Inflammatory macrophage treated with lipopolysaccharide for 1 hour (primary cell): Measurements from ENCODE around the gene FPGS.
A peak's percentile ranks its signal among the peaks of the same experiment; 100 is the strongest.
"Not testable (repeated sequence)": the region's sequence is repeated elsewhere in the genome, so short reads cannot be mapped to it uniquely, and the experiment has no call there.

Experiments
- DNase-seq, 2 donors: peaks; one replicate each; pipeline ENCODE4 v3.0.0-alpha.2; 2020 to 2022

The FPGS gene

GRCh38 chr9:127802576-127803443 lies at the start of gene FPGS:
TSS of gene FPGS (plus strand) at chr9:127802882. CDS start at chr9:127802925, 43 bp downstream.
- DNase-seq, result peak; percentile 76 to 85

- no peak for DNase-seq
These were observed 49.5 kb upstream of the FPGS start for GRCh38 chr9:127753148-127753547.

DNA sequence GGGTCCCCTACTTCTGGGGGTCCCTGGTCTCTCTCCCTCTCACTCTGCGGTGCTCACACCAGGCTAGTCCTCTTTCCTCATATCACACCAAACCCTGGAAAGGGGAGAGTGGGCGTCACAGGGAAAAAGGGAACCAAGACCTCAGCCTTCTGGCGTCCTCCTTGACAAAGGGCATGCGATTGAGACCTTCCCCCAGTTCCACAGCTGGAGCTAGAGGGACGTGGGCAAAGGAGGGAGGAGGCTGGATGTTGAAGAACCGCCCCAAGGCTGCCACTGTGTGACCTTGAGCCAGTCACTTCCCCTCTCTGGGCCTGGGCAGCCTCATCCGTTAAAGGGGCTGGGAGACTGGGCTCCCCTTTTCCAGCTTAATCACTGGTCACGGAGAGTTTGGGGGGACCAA lies 49.1 kb upstream of the FPGS start:
- DNase-seq, result peak in 1 of 2 donors; percentile 57

DNA sequence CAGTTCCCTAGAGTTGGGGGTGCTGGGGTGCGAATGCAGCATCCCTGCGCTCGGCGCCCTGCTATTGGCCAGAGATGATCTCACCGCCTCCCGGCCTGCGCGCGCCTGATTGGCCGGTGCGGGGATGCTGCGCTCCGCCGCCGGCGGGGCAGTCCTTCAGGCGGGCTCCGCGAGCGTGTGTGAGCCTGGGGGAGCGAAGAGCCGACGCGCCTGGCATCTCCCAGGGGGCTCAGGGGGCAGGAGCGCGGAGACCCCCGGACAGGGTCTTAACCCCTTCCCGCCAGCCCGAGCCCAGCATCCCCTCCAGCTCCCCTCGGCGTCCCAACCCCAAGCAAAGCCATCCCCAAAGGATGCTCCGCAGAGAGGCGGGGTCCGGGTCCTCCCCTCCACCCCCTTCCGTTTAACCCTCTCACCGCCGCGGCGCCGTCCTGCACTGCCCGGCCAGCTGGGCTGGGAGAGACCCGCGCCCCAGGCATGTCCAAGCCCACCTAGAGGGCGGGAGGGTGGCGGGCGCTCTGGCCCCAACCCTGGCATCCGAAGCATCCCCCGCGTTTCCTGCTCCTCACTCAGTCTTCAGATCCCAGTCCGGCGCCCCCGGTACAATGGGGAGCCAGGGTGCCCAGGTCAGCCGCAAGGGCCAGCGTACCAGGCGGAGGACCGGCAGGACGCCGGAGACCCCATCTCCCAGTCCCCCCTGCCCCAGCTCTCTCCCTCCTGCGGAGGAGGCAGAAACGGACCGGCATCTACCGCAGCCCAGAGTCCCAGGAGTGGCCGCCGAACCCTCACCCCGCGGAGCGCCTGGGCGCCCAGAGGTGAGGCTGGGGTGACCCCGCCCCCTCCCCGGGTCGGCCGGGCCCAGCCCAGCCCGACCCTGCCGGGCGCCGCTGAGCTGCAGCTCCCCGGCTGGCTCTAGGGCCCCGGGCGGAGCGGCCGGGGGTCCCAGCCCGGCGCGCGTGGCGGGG lies 48.3 kb upstream of the FPGS start:
- no peak for DNase-seq

DNA sequence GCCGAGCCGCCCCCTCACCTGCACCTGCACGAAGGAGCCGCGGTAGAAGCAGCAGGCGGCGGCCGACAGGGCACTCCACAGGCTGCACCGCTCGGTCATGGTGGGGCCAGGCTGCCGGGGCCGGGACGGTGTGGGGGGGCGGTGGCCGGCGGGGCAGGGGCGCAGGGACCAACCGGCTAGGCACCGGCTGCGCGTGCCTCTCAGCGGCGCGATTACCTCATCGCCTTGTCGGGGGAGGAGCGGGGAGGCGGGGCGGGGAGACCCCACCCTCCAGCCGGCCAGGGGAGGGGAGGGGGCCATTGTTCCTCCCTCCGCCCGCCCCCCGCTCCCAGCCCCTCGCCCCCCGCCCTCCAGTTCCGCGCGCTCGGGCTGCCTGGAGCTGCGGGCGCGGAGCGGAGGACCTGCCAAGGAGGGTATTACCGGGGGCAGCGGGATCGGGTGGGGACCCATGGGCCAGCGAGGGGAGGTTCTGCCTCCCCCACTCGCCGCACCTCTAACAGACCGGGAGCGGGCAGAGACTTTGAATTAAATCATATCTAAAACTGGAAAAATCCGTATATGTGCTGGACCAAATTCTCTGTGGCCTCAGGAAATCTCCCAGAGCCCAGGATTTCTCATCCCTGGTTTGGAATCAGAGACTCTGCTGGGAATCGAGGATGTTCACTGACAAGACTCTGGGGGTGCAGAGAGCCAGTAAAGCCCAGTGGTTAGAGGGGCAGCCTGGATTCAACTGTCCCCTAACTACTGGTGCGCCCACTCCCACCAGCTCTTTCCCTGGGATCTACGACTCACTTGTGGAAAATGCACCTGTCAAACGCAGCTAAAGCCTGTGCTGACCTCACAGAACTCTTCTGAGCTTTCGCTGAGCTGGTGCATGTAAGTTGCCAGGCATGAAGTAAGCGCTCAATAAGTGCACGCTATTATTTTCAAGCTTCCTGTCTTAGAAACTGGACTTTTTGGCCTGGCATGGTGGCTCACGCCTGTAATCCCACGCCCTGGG lies 47.3 kb upstream of the FPGS start:
- no peak for DNase-seq

DNA sequence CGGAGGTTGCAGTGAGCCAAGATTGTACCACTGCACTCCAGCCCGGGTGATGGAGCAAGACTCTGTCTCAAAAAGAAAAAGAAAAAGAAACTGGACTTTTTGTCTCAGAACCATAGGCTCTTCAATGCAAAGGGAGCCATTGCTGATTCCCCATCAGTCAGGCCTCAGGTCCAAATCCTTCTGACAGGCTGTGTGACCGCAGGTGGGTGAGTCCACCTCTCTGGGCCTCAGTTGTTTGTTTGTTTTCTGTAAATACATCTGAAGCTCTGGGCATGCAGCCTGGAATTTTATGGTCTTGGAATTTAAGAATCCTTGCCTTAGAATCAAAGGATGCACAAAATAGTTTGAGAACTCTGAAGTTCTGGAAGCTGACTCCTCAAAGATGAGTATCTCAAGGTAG lies 46.4 kb upstream of the FPGS start:
- no peak for DNase-seq

GRCh38 chr9:127756776-127757175 lies 45.9 kb upstream of the FPGS start:
- DNase-seq, result not testable (repeated sequence)

DNA sequence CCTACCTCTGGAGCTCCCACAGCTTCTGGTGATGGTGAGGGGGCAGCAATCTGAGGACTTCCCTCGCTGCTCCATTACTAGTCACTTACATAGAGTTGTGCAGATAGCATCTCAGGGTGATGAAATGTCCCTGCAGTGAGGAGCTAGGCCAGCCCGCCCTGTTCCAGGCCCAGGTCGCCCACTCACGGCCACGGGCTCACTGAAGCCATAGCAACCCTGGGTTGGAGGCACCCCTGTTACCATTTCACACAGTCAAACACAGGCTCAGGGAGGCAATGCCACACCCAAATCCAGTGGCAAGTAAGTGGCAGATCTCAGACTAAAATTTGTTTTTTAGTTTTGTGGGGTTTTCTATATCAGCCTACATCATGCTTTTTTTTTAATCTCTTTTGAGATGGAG lies 43.8 kb upstream of the FPGS start:
- DNase-seq, result no peak

- no peak for DNase-seq
These were observed 41.6 kb upstream of the FPGS start for GRCh38 chr9:127761061-127761460.

DNA sequence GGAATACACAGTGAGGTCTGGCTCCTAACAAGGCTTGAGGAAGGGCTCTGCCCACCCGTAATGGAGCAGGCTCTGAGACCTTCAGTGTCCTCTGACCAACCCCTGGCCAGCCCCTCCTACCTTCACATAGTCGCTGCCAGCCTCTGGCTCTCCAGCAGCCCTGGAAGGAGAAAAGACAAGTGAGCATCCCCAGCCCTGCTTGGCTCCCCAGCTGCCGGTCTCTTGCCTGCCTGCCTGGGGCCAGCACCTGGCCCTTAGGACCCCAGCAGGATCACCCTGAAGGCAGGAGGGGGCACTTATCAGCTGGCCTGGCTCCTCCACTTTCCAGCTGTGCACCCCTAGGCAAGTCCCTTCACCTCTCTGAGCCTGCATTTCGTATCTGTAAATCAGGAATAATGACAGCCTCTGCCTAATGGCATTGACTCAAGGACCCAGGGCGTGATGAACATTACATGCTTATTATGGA lies 41.2 kb upstream of the FPGS start:
- DNase-seq, result no peak

DNA sequence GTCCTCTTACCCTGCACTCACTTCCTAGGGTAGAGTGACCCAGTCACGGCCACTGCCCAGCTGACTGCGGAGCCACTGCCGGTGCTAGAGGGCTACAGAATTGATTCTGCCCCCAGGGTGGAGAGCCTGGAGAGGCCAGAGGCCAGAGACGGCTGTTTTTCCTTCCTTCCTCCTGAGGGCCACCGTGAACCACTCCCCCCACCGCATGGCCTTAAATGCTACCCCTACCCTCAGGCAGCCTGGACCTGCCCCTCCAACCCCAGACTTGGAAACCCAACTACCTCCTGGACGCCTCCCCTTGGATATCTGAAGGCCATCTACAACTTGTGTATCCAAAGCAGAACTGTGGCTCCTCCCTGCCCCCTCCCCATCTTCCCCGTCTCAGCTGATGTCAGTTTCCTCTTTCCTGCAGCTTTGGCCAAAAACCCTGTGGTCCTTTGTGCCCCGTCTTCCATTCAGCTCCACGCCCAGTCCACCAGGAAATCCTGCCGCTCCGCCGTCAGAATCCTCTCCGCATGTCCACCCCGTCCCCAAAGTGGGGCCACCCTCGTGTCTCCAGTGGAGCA lies 40.5 kb upstream of the FPGS start:
- DNase-seq, result peak in 1 of 2 donors; percentile 61

GRCh38 chr9:127763918-127764384 lies 38.7 kb upstream of the FPGS start:
- DNase-seq, result peak; percentile 69 to 71

DNA sequence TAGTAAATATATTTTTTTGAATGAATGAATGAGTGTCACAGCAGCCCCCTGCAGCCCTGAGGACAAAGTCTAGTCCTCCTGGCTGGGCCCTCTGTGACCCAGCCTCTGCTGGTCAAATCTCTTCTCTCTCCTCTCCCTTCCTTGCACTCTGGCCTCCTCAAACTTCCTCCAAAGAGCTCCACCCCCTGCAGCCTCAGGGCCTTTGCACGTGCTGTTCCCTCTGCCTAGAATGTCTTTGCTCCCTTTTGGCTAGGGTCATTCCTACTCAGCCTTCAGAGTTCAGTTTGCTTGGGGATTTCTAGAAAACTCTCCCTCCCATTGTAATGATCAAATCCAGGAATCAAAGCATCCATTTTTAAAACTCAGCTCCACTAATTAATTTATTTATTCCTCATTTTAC lies 37.3 kb upstream of the FPGS start:
- no peak for DNase-seq

GRCh38 chr9:127767410-127767809 lies 35.3 kb upstream of the FPGS start:
- DNase-seq, result no peak

DNA sequence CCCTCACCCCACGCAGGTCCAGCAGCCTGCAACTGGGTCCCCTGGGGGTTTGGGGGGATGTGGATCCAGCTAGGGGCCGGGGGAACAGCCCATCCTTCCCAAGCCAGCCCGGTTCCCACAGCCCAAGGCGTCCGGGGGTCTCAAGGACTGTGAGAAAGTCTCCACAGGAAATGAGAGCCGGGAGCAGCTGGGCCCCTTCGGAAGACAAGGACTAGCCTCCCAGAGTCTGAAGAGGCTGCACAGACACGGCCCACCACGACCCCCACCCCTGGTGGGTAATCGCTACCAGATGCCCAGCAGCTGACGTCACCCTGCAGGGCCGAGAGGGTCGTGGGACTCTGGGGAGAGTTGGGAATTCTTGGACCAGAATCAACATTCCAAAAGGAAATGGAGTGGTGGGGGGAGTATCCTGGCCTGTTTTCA lies 34.8 kb upstream of the FPGS start:
- no peak for DNase-seq

- DNase-seq, result no peak
These were observed 34.0 kb upstream of the FPGS start for GRCh38 chr9:127768698-127769097.

DNA sequence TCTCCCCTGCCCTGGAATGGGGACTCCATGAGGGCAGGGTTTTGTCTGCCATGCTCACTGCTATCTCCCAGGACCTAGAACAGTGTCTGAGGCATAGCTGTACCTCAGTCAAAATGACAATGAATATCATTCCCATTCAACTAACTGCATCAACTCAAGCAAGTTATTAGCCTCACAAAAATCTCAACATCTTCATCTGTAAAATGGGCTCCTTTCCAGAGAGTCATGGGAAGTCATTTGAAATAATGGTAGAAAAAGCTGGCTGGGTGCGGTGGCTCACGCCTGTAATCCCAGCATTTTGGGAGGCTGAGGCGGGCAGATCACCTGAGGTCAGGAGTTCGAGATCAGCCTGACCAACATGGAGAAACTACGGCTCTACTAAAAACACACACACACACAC lies 33.6 kb upstream of the FPGS start:
- no peak for DNase-seq

GRCh38 chr9:127769929-127770582 lies 32.6 kb upstream of the FPGS start:
- no peak for DNase-seq

GRCh38 chr9:127770583-127770904 lies 32.1 kb upstream of the FPGS start:
- no peak for DNase-seq

DNA sequence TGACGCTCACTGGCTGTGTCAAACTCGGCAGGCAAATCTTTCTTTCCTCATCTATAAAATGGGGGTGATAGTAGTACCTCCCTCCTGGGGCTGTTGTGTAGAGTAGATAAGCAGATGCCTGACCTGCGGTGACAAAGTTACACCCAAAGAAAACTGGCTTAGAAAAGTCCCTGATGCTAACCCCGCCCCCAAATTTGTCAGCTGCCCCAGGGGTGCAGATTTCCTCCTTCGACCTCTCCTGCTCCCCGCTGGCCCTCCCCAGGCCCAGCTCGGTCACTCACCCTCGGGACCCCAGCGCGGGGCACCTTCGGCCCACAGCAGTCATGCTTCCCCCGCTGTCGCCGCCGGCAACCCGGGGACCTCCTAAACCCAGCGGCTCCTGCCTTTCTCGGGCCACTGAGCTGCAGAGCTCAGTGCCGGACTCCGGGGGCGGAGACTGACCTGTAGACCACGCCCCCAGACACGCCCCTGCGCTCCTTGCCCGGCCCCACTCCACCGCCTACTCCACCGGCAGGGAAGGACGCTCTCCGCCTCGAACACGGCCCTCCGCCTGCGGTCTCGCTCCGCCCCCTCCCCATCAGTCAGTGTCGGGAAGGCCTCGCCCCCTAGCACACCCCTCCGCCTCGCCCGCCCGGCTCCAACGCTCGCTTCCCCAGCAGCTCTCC lies 31.6 kb upstream of the FPGS start:
- DNase-seq, result peak; percentile 98
